GM18507 (cell line): ENCODE measurements around the gene RB1.
A peak's percentile ranks its signal among the peaks of the same experiment; 100 is the strongest.

Experiments used
- DNase-seq: peaks from one replicate; pipeline ENCODE4 v3.0.0; 2011; ENCODE audit warnings: low read depth; ENCODE audit not compliant: insufficient read length; ENCODE audit errors: extremely low spot score
- FAIRE-seq: peaks from 2 replicates; lab custom pipeline; 2011; peaks lifted over from hg19 to GRCh38; lab: Jason Lieb, UNC

RB1 gene

DNA sequence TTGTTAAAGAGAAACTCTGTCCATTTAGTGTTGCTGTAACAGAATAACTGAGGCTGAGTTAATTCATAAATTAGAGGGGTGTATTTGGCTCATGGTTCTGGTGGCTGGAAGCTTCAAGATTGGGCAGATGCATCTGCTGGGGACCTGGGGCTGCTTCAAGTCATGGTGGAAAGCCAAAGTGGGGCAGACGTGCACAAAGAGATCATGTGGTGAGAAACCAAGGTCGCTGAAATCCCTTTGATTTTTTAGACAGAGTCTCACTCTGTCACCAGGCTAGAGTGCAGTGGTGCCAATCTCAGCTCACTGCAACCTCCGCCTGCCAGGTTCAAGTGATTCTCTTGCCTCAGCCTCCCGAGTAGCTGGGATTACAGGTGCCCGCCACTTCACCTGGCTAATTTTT is 183.3 kb downstream of the RB1 start:
- no peak for DNase-seq
- no peak for FAIRE-seq

DNA sequence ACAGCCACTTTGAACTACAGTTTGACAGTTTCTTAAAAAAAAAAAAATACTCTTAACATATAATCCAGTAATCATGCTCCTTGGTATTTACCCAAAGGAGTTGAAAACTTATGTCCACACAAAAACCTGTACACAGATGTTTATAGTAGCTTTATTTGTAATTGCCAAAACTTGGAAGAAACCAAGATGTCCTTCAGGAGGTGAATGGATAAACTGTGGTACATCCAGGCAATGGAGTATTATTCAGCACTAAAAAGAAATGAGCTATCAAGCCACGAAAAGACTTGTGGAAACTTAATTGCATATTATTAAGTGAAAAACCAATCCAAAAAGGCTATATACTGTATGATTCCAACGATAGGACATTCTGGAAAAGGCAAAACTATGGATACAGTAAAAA is 184.4 kb downstream of the RB1 start:
- DNase-seq (no peak), FAIRE-seq (peak; percentile 18)

DNA sequence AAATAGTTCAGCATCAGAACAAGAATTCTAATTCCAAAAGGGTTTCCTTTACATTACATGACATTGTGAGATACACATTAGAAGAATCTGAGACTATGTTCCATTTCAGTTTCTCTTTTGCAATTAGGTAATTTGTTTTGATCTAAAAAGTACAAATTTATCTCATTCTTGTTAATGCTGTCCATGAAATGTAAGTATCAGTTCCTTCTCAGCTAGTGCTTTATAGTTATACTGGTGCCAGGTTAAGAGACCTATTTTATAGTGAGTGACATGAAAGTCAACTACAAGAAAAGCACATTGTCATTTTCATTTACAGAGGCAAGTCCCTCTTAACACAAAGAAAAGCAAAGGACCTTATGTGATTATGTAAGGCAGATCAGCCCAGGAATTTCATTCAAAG is 185.4 kb downstream of the RB1 start:
- DNase-seq: no peak
- FAIRE-seq: peak; percentile 85

DNA sequence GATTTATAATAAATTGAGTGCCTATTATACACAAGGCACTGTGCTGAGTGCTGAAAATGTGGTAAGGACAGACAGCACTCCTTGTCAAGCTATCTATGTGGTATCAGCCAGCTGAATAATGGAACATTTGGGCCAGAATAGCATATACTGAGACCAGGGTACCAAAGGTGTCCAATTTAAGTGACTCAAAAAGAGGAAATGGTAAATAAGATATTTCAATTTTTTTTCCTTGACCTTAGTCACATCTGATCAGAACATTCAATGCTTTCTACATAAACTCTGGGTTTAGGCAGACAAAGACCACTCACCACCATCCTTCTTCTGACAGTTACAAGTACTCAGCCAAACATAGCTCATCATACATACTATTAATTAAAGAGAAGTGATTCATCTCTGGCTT is 186.1 kb downstream of the RB1 start:
- FAIRE-seq (peak; percentile 77), DNase-seq (no peak)

DNA sequence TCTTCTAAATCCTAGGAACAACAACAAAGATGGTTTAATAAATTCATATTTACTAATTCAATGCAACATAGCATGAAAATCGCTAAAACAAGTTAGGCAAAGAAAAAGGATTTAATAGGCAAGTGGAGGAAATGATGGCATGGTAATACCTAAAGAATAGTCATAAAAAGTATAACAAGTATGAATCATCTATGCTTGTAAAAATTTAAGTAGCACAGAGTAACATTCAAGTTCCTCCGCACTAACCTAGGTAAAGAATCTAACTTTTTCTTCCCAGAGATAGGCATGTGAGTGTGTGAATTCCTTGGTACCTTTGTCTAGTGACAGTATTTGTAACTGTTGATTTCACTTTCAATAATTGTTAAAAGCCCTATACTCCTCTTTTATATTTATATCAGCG is 186.7 kb downstream of the RB1 start:
- FAIRE-seq: no peak
- no peak for DNase-seq

DNA sequence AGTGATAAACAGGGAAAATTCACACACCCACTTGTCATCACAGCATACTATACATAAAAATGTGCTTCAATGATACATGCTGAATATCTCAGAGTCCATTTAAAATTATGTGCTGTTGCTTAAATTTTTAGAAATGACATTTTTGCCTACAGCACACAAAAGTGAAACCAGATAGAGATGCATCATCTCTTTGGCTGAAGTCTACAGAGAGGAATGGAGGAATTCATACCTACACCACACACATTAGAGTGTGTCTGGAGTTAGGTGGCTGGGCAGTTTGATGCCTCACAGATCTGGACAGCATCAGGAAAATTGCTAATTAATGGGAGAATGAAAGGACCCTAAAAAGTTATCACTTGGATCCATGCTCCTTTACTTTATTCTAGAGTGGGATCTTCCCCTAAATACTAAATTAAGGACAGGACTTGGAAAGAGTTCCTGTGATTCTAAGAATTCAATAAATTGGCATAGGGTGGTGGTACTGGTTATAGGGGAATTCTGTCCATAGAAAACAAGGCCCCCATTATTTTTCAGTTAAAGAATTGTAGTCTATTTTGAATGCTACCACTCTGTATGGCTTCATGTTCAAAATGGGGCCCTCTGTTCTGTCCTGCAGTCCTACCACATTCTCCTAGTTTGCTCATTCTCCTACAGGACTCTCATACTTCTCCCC is 188.0 kb downstream of the RB1 start:
- FAIRE-seq: no peak

DNA sequence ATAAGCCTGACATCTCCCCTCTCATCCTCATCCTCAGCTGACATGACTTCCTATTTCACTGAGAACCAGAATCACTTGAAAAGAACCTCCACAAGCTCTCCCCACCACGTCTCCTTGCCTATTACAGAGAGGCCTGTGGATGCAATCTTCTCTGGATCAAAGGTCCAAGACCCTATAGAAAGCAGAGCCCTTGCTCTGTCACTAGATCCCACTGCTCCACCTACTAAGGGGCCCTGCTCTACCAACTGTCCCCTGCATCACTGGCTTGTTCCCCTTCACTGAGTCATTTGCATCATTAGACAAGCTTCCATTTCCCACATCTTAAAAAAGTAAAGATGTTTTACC is 188.5 kb downstream of the RB1 start:
- FAIRE-seq: no peak
- DNase-seq: no peak

More for the DNA sequence above, 188.0 kb downstream of the RB1 start:
- no peak for DNase-seq

DNA sequence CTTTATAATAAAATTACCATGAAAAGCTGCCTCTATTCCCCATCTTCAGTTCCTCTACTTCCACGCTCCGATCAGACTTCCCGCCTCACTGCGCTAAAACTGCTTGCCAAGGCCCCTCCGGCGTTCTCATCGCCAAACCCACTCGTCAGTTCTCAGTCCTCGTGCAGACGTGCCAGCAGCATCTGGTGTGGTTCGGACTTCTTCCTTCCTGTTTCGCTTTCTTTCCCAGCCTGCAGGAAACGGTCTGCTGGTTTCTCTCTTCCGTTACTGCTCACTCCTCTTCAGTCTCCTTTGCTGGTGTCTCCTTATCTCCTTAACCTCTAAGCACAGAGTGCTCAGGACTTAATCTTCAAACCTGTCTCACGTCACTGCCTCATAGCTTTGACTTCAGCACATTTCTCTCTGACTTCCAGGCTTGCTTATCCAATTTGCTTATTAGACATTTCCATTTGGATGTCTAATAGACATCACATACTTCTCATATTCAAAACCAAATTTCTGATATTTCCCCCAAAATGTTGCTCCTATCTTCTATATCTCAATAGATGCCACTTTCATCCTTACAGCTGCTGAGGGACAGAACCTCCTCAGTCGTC is 189.0 kb downstream of the RB1 start:
- DNase-seq: no peak
- FAIRE-seq: peak; percentile 100

DNA sequence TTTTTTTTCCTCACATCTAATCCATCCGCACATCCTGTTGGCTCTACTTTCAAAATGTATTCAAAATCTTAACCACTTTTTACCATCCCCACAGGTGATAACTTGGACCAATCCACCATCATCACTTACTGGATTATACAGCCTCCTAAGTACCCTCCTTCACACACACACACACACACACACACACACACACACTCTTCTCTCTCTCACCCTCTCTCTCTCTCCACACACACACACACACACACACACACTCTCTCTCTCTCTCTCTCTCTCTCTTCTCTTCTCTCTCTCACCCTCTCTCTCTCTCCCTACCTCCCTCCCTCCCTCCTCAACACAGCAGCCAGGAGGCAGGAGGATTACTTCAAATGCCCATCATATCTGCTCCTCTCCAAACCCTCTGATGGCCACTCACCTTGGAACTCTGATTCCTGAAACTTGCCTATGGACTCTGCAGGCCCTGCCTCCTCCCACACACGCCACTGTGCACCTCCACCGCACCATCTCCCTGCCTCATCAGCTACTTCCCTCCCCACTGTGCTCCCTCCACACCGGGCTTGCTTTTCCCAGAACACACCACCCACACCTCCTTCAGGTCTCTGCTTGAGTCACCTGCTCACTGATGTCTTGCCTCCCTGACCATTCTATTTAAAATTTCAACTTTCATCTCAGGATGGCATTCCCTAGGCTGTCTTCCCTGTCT is 189.7 kb downstream of the RB1 start:
- DNase-seq (no peak), FAIRE-seq (no peak)

DNA sequence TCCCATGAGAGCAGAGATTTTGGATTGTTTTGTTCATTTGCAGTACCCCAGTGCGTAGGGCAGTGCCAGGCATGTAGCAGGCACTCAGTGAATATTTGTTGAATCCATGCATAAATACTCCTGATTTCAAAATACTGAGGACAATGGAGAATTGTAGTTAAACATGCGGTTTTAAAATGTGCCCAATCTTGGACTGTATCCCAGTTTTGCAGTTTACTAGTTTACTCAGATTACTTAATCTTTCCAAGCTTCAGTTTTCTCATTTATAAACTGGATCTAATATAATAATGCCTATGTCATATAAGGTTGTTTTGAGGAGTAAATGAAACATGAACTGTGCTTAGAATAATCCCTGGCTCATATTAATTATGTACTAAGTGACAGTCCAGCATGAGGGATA is 190.3 kb downstream of the RB1 start:
- peak; percentile 49 for FAIRE-seq
- DNase-seq: no peak

DNA sequence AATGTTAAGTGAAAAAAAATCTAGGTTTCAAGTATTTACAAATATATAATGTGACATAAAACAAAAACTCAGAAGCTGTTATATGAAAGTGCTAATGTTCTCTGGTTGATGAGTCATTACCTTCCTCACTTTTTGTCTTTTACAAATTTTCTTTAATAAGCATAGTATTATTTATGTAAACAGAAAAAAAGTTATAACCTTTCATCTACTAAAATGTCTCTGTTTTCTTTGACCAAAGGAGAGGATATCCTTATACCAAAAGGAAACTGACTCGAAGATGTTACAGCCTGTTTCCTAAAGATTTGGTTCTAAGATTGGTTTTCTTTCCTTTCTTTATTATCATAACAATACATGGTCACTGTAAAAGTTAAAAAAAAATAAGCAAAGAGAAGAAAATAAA is 191.3 kb downstream of the RB1 start:
- FAIRE-seq (peak; percentile 35), DNase-seq (no peak)

DNA sequence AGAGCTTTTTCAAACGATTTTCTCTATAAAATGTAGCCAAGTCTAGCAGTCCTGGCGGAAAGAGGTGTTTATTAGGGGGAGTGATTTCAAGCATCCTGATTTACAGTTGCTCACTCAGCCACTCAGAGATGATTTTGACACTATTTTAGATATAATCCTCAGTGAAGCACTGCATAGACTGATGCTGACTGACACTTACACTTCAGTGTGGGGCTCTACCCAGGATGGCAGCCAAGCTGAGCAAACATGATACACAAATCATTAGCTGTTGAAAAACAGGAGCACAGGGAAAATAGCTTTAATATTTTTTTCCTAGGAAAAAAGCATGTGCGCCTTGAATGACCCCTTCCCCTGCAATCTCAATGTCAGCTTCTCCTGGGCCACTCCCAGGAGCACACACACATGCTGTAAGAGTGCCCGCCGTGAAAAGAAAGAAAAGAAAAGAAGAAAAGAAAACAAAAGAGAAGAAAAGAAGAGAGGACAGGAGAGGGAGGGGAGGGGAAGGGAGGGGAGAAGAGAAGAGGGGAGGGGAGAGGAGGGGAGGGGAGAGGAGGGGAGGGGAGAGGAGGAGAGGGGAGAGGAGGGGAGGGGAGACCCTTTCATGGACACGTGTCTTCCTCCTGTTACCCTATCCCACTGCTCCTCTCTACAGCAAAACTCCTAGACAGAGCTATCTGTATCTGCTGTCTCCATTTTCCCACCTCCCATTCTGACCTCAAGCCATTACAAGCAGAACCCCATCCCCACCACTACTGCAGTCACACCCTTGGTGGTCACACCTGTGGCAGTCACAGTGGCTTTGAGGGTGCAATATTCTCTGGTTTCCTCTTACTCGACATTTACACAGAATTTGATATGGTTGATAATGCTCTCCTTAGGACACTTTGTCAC is 193.0 kb downstream of the RB1 start:
- DNase-seq (no peak), FAIRE-seq (no peak)

DNA sequence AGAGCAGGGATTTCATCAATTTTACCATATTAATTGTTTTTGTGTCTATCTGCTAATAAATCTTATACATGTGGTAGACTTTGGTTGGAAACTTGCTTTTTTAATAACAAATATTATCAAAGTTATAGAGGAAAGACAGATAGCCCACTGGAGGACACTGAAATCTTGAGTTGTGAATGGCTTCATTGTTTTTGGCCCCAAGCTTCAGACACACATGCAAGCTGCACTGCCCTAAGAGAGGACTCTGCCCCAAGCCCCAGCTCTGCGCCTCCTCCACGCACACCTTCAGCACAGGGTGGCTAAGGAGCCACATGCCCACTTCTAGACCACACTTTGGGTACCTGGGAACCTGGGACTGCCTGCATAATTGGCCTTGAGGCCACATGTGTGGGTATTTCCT is 194.1 kb downstream of the RB1 start:
- DNase-seq: no peak
- no peak for FAIRE-seq

DNA sequence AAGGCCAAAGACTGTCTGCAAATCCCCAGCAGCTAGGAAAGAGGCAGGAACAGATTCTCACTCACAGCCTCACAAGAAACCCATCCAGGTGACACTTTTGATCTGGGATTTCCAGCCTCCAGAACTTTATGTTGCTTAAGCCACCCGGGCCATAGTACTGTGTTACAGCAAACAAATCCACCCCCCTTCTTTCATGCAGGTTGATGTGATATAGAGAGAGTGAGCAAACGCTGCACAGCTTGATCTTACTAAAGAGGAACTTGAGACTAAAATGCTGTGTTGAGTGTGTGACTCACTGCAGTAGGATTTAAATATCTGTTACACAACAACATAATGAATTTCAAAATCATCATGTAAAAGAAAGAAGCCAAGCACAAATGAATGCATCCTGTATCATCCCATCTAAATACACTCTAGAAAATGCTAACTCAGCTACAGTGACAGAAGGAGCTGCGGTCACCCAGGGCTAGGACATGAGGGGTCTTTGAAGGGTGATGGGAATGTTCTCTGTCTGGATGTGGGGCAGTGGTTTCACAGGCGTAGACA is 197.2 kb downstream of the RB1 start:
- FAIRE-seq (peak; percentile 85), DNase-seq (no peak)

DNA sequence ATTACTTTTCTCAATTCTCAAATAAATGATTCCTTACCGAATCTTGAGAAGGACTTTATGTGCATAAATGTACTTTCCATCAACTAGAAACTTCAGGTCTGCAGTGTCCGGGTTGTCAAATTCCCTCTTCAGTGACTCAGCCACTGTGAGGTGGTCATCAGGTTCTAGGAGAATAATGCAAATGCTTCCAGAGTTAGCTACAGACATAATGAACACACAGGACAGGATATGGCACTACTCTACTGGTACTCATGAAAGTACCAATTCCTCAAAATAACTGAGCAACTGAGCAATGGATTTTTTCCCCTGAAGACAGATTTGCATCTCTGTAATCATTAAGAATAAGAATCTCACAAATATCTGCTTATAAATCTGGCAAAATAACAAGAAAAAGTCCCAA is 198.2 kb downstream of the RB1 start:
- DNase-seq: no peak
- peak; percentile 90 for FAIRE-seq

DNA sequence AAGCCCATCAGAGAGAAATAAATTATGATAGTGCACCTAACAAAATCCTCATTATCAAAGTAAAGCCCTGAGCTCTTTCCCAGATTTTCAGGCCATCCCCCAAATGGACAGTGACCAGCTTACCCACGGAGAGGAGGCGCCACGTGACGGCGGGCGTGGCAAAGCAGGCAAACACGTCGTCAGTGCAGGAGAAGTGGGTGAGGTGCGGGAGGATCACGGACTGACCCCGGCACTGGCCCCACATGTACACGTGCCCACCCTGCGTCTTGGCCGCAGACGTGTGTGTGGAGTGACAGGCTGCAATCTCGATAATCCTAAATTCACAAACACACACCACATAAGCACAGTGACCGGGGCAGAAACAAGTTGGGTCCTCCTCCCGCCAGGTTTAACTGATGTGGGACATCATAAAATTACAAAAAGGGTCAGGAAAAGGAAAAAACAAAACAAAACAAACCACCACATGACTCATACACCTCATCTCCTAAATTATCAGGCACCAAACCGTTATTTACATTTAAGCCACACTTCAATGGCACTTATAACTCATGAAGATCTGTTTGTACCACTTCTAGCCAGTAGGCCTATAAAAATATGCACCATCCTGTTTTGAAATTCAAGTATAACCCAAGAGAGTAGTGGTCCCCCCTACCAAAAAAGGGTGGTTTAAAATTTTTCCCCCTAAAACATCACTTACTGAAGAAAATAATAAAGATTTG is 199.2 kb downstream of the RB1 start:
- DNase-seq: no peak
- no peak for FAIRE-seq

DNA sequence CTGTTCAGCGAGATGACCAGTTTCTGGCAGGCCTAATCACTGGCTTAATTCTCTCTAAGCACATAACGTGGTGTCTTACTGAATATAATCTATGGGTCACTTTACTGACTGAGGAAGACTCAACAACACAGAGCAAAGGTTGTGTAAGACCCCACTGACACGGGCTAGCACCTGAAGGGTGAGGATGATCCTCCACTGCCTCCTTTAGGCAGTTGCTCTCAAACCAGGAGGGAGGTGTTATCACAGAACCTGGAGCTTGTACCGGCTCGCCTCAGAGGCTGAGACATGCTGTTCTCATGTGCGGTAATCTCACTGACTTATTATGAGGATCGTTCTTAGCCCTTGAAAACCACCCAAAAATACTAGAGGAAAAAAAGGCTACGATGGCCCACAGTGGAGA is 201.1 kb downstream of the RB1 start:
- DNase-seq (no peak), FAIRE-seq (no peak)

DNA sequence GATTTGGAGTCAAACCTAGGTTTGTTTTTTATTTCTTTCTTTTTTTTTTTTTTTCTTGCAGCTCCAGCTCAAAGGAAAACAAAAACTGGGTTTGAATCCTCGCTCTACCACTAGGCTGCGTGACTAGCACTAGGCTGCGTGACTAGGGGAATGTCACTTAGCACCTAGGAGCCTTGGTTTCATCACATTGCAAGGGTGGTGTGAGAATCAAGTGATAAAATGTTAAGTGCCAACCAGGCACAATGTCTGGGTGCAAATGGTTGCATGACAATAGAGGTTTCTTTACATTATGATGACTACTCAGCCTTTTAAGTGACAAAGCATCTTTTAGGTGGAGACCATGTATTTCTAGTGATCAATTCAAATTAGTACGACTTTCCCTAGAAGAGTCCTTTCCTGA is 201.5 kb downstream of the RB1 start:
- FAIRE-seq (no peak), DNase-seq (no peak)

DNA sequence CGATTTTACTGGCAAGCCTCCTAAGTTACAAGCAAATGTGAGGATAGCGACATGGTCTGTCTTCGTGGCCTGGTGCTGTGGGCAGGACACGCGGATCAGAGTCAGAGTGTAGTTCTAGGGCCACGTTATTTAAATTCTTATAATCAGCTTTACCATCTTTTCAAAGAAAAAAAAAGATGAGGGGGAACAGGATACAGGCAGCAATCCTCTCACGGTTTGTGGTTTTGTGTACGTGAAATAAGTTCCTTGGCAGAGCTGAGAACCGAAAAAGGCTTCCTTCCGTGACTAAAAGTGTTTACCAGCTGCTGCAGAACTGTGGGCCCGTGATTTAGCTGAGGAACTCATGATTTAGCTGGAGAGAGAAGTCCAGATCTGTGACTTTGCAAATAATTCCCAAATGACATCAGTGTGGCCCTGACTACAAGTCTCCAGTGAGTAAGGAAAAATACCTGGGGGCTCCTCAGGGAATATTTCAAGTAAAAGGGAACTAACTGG is 202.1 kb downstream of the RB1 start:
- peak; percentile 100 for FAIRE-seq
- DNase-seq: peak; percentile 56
